IMR-90 (cell line): ENCODE data around the gene KRT4. TPM values are rescaled to one million over a fixed set of nuclear protein-coding genes. Genes with fewer than 3 reads are reported as not detected.

Experiments
- ATAC-seq: fragments of 200-7000 bp; cut with Tn5 transposase; 2 replicates; pipeline ENCODE4 v1.9.1; 2020; ENCODE audit warnings: low read depth, mild to moderate bottlenecking, moderate library complexity
- BruUV-seq: library from RNA; stranded (reverse); fragments of 400-500 nt; replicated peaks from 2 replicates; lab custom pipeline; 2021; lab: Mats Ljungman, UMichigan
- CTCF ChIA-PET: fragments of 300-600 bp; formaldehyde crosslinking; extraction: SDS; loops from one replicate; lab custom pipeline; 2021; ENCODE audit warnings: antibody characterized with exemption; lab: Yijun Ruan, JAX
- POLR2A ChIA-PET: fragments of 300-600 bp; sonication (Branson Sonifier 250); formaldehyde crosslinking; loops from one replicate; lab custom pipeline; 2022; ENCODE audit warnings: antibody characterized with exemption; ENCODE audit not compliant: unreplicated experiment; lab: Charles Lee
- DNase-seq: peaks from one replicate; pipeline ENCODE4 v3.0.0; 2013
- H2AFZ ChIP-seq: replicated peaks from 2 replicates; pipeline ENCODE3; 2013; ENCODE audit warnings: low read length, mild to moderate bottlenecking; ENCODE audit not compliant: poor library complexity
- H2AK5ac ChIP-seq: 2 replicates; pipeline ENCODE4 v1.6.1; 2013; ENCODE audit warnings: low read depth, low read length, inconsistent platforms
- H2AK9ac ChIP-seq: replicated peaks from 2 replicates; pipeline ENCODE3; 2013; ENCODE audit warnings: mild to moderate bottlenecking, low read depth, low read length, moderate library complexity; ENCODE audit not compliant: poor library complexity
- H2BK120ac ChIP-seq: 2 replicates; pipeline ENCODE4 v1.6.1; 2013; ENCODE audit warnings: low read depth, low read length, inconsistent platforms
- H2BK15ac ChIP-seq: 3 replicates; pipeline ENCODE4 v1.6.1; 2013; ENCODE audit warnings: low read depth, low read length, inconsistent platforms
- H2BK20ac ChIP-seq: 2 replicates; pipeline ENCODE4 v1.6.1; 2013; ENCODE audit warnings: low read depth, mild to moderate bottlenecking, inconsistent platforms, low read length, moderate library complexity
- H2BK5ac ChIP-seq: 2 replicates; pipeline ENCODE4 v1.6.1; 2013; ENCODE audit warnings: mild to moderate bottlenecking, low read depth, low read length, inconsistent platforms; ENCODE audit not compliant: poor library complexity, severe bottlenecking
- H3K14ac ChIP-seq: replicated peaks from 2 replicates; pipeline ENCODE4 v1.6.1; 2013; ENCODE audit warnings: low read depth, low read length, inconsistent platforms
- H3K18ac ChIP-seq: 2 replicates; pipeline ENCODE4 v1.6.1; 2013; ENCODE audit warnings: low read depth, low read length, control low read depth
- H3K23ac ChIP-seq: 2 replicates; pipeline ENCODE4 v1.6.1; 2013; ENCODE audit warnings: low read depth, low read length, inconsistent platforms
- H3K27ac ChIP-seq: 2 replicates; pipeline ENCODE4 v1.5.1; 2013; ENCODE audit warnings: mild to moderate bottlenecking, control low read depth, low read length; ENCODE audit not compliant: insufficient read depth
- H3K27me3 ChIP-seq: 2 replicates; pipeline ENCODE4 v1.6.1; 2013; ENCODE audit warnings: low read length; ENCODE audit not compliant: control insufficient read depth, insufficient read depth
- H3K36me3 ChIP-seq: 2 replicates; pipeline ENCODE4 v1.6.1; 2013; ENCODE audit warnings: low read length, mixed read lengths; ENCODE audit not compliant: control insufficient read depth, insufficient read depth
- H3K4ac ChIP-seq: 2 replicates; pipeline ENCODE4 v1.6.1; 2013; ENCODE audit warnings: low read depth, low read length, inconsistent platforms
- H3K4me1 ChIP-seq: 2 replicates; pipeline ENCODE4 v1.6.1; 2013; ENCODE audit warnings: low read length, mixed read lengths; ENCODE audit not compliant: control insufficient read depth, insufficient read depth
- H3K4me2 ChIP-seq: 2 replicates; pipeline ENCODE4 v1.6.1; 2013; ENCODE audit warnings: low read depth, mild to moderate bottlenecking, control low read depth, low read length, moderate library complexity
- H3K4me3 ChIP-seq: 2 replicates; pipeline ENCODE4 v1.5.1; 2013; ENCODE audit warnings: low read depth, mild to moderate bottlenecking, control low read depth, low read length, moderate library complexity; ENCODE audit not compliant: insufficient read depth
- H3K56ac ChIP-seq: 2 replicates; pipeline ENCODE4 v1.6.1; 2013; ENCODE audit warnings: low read length, inconsistent platforms; ENCODE audit not compliant: insufficient read depth; ENCODE audit errors: extremely low read depth
- H3K79me1 ChIP-seq, 2 experiments: 2 replicates each; pipeline ENCODE4 v1.6.1; 2013; ENCODE audit warnings: low read length in 2 of 2, inconsistent platforms in 1 of 2, low read depth in 1 of 2
- H3K9ac ChIP-seq: 2 replicates; pipeline ENCODE4 v1.6.1; 2013; ENCODE audit warnings: low read depth, low read length, control low read depth
- H3K9me1 ChIP-seq: 2 replicates; pipeline ENCODE4 v1.6.1; 2013; ENCODE audit warnings: low read length, inconsistent platforms; ENCODE audit not compliant: insufficient read depth
- H3K9me3 ChIP-seq: 2 replicates; pipeline ENCODE4 v1.6.1; 2013; ENCODE audit warnings: low read length; ENCODE audit not compliant: control insufficient read depth, insufficient read depth
- H4K20me1 ChIP-seq: 2 replicates; pipeline ENCODE4 v1.6.1; 2013; ENCODE audit warnings: low read length, inconsistent platforms; ENCODE audit not compliant: insufficient read depth
- H4K5ac ChIP-seq: 2 replicates; pipeline ENCODE4 v1.6.1; 2013; ENCODE audit warnings: mild to moderate bottlenecking, low read depth, low read length, control low read depth
- H4K8ac ChIP-seq, 2 experiments: 2 replicates each; pipeline ENCODE4 v1.6.1; 2013; ENCODE audit warnings: low read depth in 2 of 2, low read length in 2 of 2, control low read depth in 1 of 2, inconsistent platforms in 1 of 2
- H4K91ac ChIP-seq: 2 replicates; pipeline ENCODE4 v1.6.1; 2013; ENCODE audit warnings: low read depth, low read length, inconsistent platforms; ENCODE audit not compliant: insufficient read depth
- BHLHE40 ChIP-seq: fragments of 150-350 bp; IDR thresholded peaks from 2 replicates; pipeline ENCODE4 v1.6.1; 2016; ENCODE audit warnings: mild to moderate bottlenecking, low read depth, low read length
- CTCF ChIP-seq: conservative IDR thresholded peaks from 2 replicates; pipeline ENCODE4 v1.5.1; 2012; ENCODE audit warnings: mild to moderate bottlenecking, low read depth, low read length, improper control_type of control experiment
- FOS ChIP-seq: fragments of 150-350 bp; IDR thresholded peaks from 2 replicates; pipeline ENCODE4 v1.6.1; 2016; ENCODE audit warnings: low read depth, low read length
- RAD21 ChIP-seq: IDR thresholded peaks from 2 replicates; pipeline ENCODE4 v1.6.1; 2012; ENCODE audit warnings: low read length, improper control_type of control experiment
- WGBS, 2 experiments: methylation state at CpG; one replicate each; pipeline versions ENCODE4 v1.1.5 to v1.1.7; 2013; ENCODE audit warnings: missing lambda C conversion rate in 2 of 2; ENCODE audit not compliant: insufficient read length in 1 of 2; ENCODE audit errors: extremely low coverage in 2 of 2; 5-methylcytosine and 5-hydroxymethylcytosine counted together
- dilution Hi-C: fragments of 300-500 bp; cut with HindIII; formaldehyde crosslinking; loops from one replicate; pipeline ENCODE4 v1.14.3; 2018; ENCODE audit warnings: low sequenced_read_pairs; ENCODE audit not compliant: unreplicated experiment
- in situ Hi-C: fragments of 300-500 bp; cut with MboI; formaldehyde crosslinking; loops from 3 replicates; pipeline ENCODE4 v1.14.3; 2019; ENCODE audit warnings: low sequenced_read_pairs, inconsistent platforms, mixed read lengths
- intact Hi-C: fragments of 100-400 bp; cut with micrococcal nuclease; formaldehyde crosslinking; loops from 2 replicates; pipeline ENCODE4 v1.10.0; 2022
- polyA plus RNA-seq, 3 experiments: library from polyadenylated mRNA; depleted of rRNA; stranded (reverse); fragments of >200 nt; gene quantifications; 2 replicates each; pipeline ENCODE4 v1.2.3, GENCODE V29; 2012; ENCODE audit warnings: low replicate concordance in 1 of 3
- total RNA-seq: library from RNA; depleted of rRNA; stranded (reverse); fragments of >200 nt; gene quantifications from 2 replicates; pipeline ENCODE4 v1.2.3, GENCODE V29; 2012

The KRT4 gene
- total and polyA plus RNA-seq, 2 of the 4 experiments (the other 2 are of a cell fraction): under 0.01 to 0.07 TPM

DNA sequence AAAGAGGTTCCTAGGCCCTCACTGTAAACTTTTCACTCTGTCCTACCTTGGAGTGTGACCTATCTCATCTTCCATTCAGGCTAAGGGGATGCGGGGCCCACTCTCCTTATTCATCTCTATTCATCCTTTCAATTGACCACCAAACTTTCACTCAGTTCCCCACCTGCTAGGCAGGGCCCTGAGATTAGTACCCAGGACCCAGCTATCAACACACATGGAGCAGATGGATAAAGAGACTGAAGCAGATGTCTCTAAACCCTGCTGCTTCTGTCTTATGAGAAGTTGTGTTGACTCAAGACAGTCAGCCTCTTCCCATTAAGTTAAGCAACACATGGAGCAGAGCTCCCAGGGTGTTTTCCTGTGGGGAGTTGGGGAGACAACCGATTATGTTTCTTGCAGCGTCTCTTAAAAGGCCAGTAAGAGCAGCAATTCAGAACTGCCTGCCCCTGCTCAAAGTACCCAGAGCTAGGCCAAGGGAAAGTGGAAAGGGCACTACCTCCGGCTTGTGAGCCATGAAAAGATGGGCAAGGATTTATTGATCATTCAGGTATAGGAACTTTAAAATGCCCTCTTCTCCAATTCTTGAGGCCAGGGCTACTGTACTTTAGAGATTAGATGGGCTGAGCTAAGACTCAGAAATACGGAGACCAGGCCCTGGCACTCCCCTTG is 47.4 kb downstream of the KRT4 start:
- H3K56ac ChIP-seq: no peak overlapping the region
- no peak overlapping the region for H3K27ac ChIP-seq
- no peak overlapping the region for H4K91ac ChIP-seq
- POLR2A ChIA-PET: no interaction called here
- no peaks in the 10 kb centered on the region for H3K4me1 ChIP-seq
- no peak overlapping the region for H2AK5ac ChIP-seq
- no peak overlapping the region for H2AFZ ChIP-seq
- no peak overlapping the region for H4K5ac ChIP-seq
- no peak overlapping the region for H3K4me2 ChIP-seq
- no peak overlapping the region for H2BK15ac ChIP-seq
- BruUV-seq: no TSS peak
- CTCF ChIA-PET: no interaction called here
- in situ Hi-C loops: no loop called here
- no peak overlapping the region for H2AK9ac ChIP-seq
- no peak overlapping the region for H4K8ac ChIP-seq
- no peaks in the 10 kb centered on the region for H3K36me3 ChIP-seq
- ATAC-seq: no peak
- dilution Hi-C loops: no loop called here
- peaks cover 8% of the 10 kb centered on the region for H3K27me3 ChIP-seq
- H2BK120ac ChIP-seq: no peak overlapping the region
- no peaks in the 10 kb centered on the region for H3K79me1 ChIP-seq
- intact Hi-C loops: no loop called here
- H3K18ac ChIP-seq: no peak overlapping the region
- WGBS, 2 experiments: no CpG with 5 or more reads among the region's 5 CpGs
- no peak overlapping the region for H3K23ac ChIP-seq
- no peaks in the 10 kb centered on the region for H4K20me1 ChIP-seq
- no peak for DNase-seq
- peaks cover 3% of the 10 kb centered on the region; the same call in 1 of the 2 replicates for H3K9me3 ChIP-seq
- no peak overlapping the region for H2BK5ac ChIP-seq
- no peak overlapping the region for H3K4ac ChIP-seq
- no peak for TF ChIP-seq BHLHE40
- no peak for TF ChIP-seq FOS
- TF ChIP-seq CTCF: no peak
- TF ChIP-seq RAD21: no peak
- H2BK20ac ChIP-seq: no peak overlapping the region
- no peak overlapping the region for H3K9ac ChIP-seq
- H3K9me1 ChIP-seq: no peaks in the 10 kb centered on the region
- no peak overlapping the region for H3K4me3 ChIP-seq
- H3K14ac ChIP-seq: no peak overlapping the region
